NB4 (cell line): ENCODE results near the gene BMPR1B.

ENCODE experiments used
- CTCF ChIP-seq: IDR thresholded peaks from one replicate; pipeline ENCODE4 v1.5.1; 2012; ENCODE audit warnings: low read depth, low read length
- MYC ChIP-seq: IDR thresholded peaks from 2 replicates; pipeline ENCODE4 v1.6.1; 2011; ENCODE audit warnings: low read depth, low read length
- POLR2A ChIP-seq: IDR thresholded peaks from 2 replicates; pipeline ENCODE4 v1.6.1; 2011; ENCODE audit warnings: mild to moderate bottlenecking; ENCODE audit not compliant: insufficient read length; ENCODE audit errors: extremely low read depth
- TF ChIP-seq, protein P1 (sequence below): IDR thresholded peaks from 2 replicates; pipeline ENCODE4 v1.6.1; 2011; ENCODE audit warnings: low read depth, low read length

- TF ChIP-seq CTCF (no peak), POLR2A (no peak), MYC (no peak)
- TF ChIP-seq, protein P1, sequence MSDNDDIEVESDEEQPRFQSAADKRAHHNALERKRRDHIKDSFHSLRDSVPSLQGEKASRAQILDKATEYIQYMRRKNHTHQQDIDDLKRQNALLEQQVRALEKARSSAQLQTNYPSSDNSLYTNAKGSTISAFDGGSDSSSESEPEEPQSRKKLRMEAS, result no peak
Observed at GRCh38 chr4:95178938-95179337, 421.2 kb downstream of the BMPR1B start.
